HEK293T (cell line): ENCODE measurements around the gene ZNF574.

Experiments
- BHLHE40 ChIP-seq: fragments of 450-650 bp; IDR thresholded peaks from 2 replicates; pipeline ENCODE4 v1.6.1; 2016; ENCODE audit warnings: mild to moderate bottlenecking, moderate library complexity, borderline replicate concordance
- CTBP1 ChIP-seq: fragments of 450-650 bp; IDR thresholded peaks from 2 replicates; pipeline ENCODE4 v1.6.1; 2016; ENCODE audit warnings: borderline replicate concordance
- ELF4 ChIP-seq: fragments of 450-650 bp; IDR thresholded peaks from 2 replicates; pipeline ENCODE4 v1.6.1; 2017; ENCODE audit warnings: antibody characterized with exemption
- FOXA1 ChIP-seq: fragments of 450-650 bp; IDR thresholded peaks from 2 replicates; pipeline ENCODE4 v1.6.1; 2016; ENCODE audit warnings: mild to moderate bottlenecking
- FOXK2 ChIP-seq: fragments of 450-650 bp; IDR thresholded peaks from 2 replicates; pipeline ENCODE4 v1.6.1; 2016; ENCODE audit warnings: mild to moderate bottlenecking
- FOXM1 ChIP-seq: fragments of 450-650 bp; IDR thresholded peaks from 2 replicates; pipeline ENCODE4 v1.6.1; 2017; ENCODE audit warnings: mild to moderate bottlenecking, borderline replicate concordance
- HDGF ChIP-seq: fragments of 450-650 bp; IDR thresholded peaks from 2 replicates; pipeline ENCODE4 v1.6.1; 2017; ENCODE audit warnings: antibody characterized with exemption, borderline replicate concordance
- L3MBTL2 ChIP-seq: fragments of 450-650 bp; conservative IDR thresholded peaks from 2 replicates; pipeline ENCODE4 v1.6.1; 2016; ENCODE audit warnings: mild to moderate bottlenecking
- NFRKB ChIP-seq: fragments of 450-650 bp; IDR thresholded peaks from 2 replicates; pipeline ENCODE4 v1.6.1; 2016; ENCODE audit warnings: mild to moderate bottlenecking, moderate library complexity
- PKNOX1 ChIP-seq: fragments of 450-650 bp; IDR thresholded peaks from 2 replicates; pipeline ENCODE4 v1.6.1; 2016
- SP1 ChIP-seq: fragments of 450-650 bp; IDR thresholded peaks from 2 replicates; pipeline ENCODE4 v1.6.1; 2017
- SUZ12 ChIP-seq: fragments of 450-650 bp; IDR thresholded peaks from 2 replicates; pipeline ENCODE4 v1.6.1; 2016; ENCODE audit warnings: mild to moderate bottlenecking
- TARDBP ChIP-seq: fragments of 450-650 bp; IDR thresholded peaks from 2 replicates; pipeline ENCODE4 v1.6.1; 2016
- ZNF384 ChIP-seq: fragments of 450-650 bp; IDR thresholded peaks from 2 replicates; pipeline ENCODE4 v1.6.1; 2016

- no peak for TF ChIP-seq FOXK2
- TF ChIP-seq ELF4 = no peak
- TF ChIP-seq SUZ12 = no peak
- TF ChIP-seq BHLHE40 = no peak
- TF ChIP-seq PKNOX1 = no peak
- TF ChIP-seq FOXM1 = no peak
- no peak for TF ChIP-seq TARDBP
- TF ChIP-seq SP1 = no peak
- TF ChIP-seq FOXA1 = no peak
- TF ChIP-seq L3MBTL2 = no peak
- TF ChIP-seq HDGF = no peak
- no peak for TF ChIP-seq ZNF384
- no peak for TF ChIP-seq CTBP1
- TF ChIP-seq NFRKB = no peak
These were observed 11.5 kb upstream of the ZNF574 start for GRCh38 chr19:42064432-42064831.
